OCI-LY7 (cell line): ENCODE measurements around the gene ACE.

ENCODE experiments used
- CTCF ChIP-seq: fragments of 200-600 bp; sonication (generic); conservative IDR thresholded peaks from 2 replicates; pipeline ENCODE4 v1.5.1; 2014; ENCODE audit warnings: mild to moderate bottlenecking, antibody characterized with exemption, low read length, moderate library complexity, mixed read lengths
- EZH2phosphoT487 ChIP-seq: fragments of 200-600 bp; sonication (generic); IDR thresholded peaks from 2 replicates; pipeline ENCODE4 v1.6.1; 2018; ENCODE audit warnings: low read depth, borderline replicate concordance, mild to moderate bottlenecking, mixed run types, antibody characterized with exemption, low read length, moderate library complexity, mixed read lengths

DNA sequence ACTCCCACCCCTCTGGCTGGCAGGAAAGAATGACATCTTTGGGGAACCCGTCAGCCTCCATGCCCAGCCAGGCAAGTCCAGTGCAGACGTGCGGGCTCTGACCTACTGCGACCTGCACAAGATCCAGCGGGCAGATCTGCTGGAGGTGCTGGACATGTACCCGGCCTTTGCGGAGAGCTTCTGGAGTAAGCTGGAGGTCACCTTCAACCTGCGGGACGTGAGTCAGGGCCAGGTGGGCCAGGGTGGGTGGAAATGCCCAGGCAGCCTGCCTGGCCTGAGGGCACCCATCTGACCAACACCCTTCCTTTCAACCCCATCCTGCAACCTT lies 65.3 kb downstream of the ACE start:
- TF ChIP-seq CTCF (no peak), EZH2phosphoT487 (no peak)
